OCI-LY7 (cell line): Measurements from ENCODE around the gene BTBD18. TPM values are rescaled to one million over a fixed set of nuclear protein-coding genes. Genes with fewer than 3 reads are reported as not detected.

Experiments used
- BruUV-seq: library from RNA; stranded (reverse); fragments of 400-500 nt; replicated peaks from 2 replicates; lab custom pipeline; 2021; lab: Mats Ljungman, UMichigan
- CTCF ChIA-PET: fragments of 300-600 bp; sonication (Branson Sonifier 250); formaldehyde crosslinking; loops from one replicate; lab custom pipeline; 2022; ENCODE audit warnings: antibody characterized with exemption; ENCODE audit not compliant: unreplicated experiment; lab: Charles Lee
- POLR2A ChIA-PET: fragments of 300-600 bp; sonication (Branson Sonifier 250); formaldehyde crosslinking; loops from one replicate; lab custom pipeline; 2022; ENCODE audit warnings: antibody characterized with exemption; lab: Charles Lee
- DNase-seq: peaks from one replicate; pipeline ENCODE4 v3.0.0-alpha.2; 2015; ENCODE audit warnings: low spot score
- H2AFZ ChIP-seq: fragments of 200-600 bp; sonication (generic), shearing (Covaris generic); 2 replicates; pipeline ENCODE4 v1.6.1; 2014; ENCODE audit warnings: mild to moderate bottlenecking, antibody characterized with exemption, low read length, moderate library complexity
- H3K27ac ChIP-seq: fragments of 200-600 bp; sonication (generic); 2 replicates; pipeline ENCODE4 v1.5.1; 2014; ENCODE audit warnings: mixed run types, low read depth, mild to moderate bottlenecking, moderate library complexity, low read length, inconsistent platforms; ENCODE audit not compliant: poor library complexity, severe bottlenecking
- H3K36me3 ChIP-seq: fragments of 200-600 bp; sonication (generic); 2 replicates; pipeline ENCODE4 v1.6.1; 2014; ENCODE audit warnings: mild to moderate bottlenecking, antibody characterized with exemption, low read length, moderate library complexity, mixed read lengths; ENCODE audit not compliant: insufficient read depth
- H3K4me1 ChIP-seq: fragments of 200-600 bp; sonication (generic); 2 replicates; pipeline ENCODE4 v1.5.1; 2014; ENCODE audit warnings: mild to moderate bottlenecking, low read length; ENCODE audit not compliant: insufficient read depth, poor library complexity, severe bottlenecking
- H3K4me2 ChIP-seq: fragments of 200-600 bp; sonication (generic); 2 replicates; pipeline ENCODE4 v1.6.1; 2014; ENCODE audit warnings: mild to moderate bottlenecking, low read length
- H3K4me3 ChIP-seq: fragments of 200-600 bp; sonication (generic); 2 replicates; pipeline ENCODE4 v1.5.1; 2014; ENCODE audit warnings: mild to moderate bottlenecking, low read depth, low read length; ENCODE audit not compliant: poor library complexity, severe bottlenecking
- H3K79me2 ChIP-seq: fragments of 200-600 bp; sonication (generic); 2 replicates; pipeline ENCODE4 v1.6.1; 2016; ENCODE audit warnings: low read depth, mild to moderate bottlenecking, low read length, moderate library complexity, mixed read lengths; ENCODE audit not compliant: insufficient read depth
- H3K9me2 ChIP-seq: fragments of 200-600 bp; sonication (generic); 2 replicates; pipeline ENCODE4 v1.6.1; 2016; ENCODE audit warnings: mild to moderate bottlenecking, low read length, mixed read lengths; ENCODE audit not compliant: insufficient read depth
- H3K9me3 ChIP-seq: fragments of 200-600 bp; sonication (generic); 2 replicates; pipeline ENCODE4 v1.6.1; 2014; ENCODE audit warnings: mild to moderate bottlenecking, mixed run types, low read length, mixed read lengths
- H4K20me1 ChIP-seq: fragments of 200-600 bp; sonication (generic); 2 replicates; pipeline ENCODE4 v1.6.1; 2014; ENCODE audit warnings: mild to moderate bottlenecking, antibody characterized with exemption, low read length, moderate library complexity, mixed read lengths; ENCODE audit not compliant: insufficient read depth
- CTCF ChIP-seq: fragments of 200-600 bp; sonication (generic); conservative IDR thresholded peaks from 2 replicates; pipeline ENCODE4 v1.5.1; 2014; ENCODE audit warnings: mild to moderate bottlenecking, antibody characterized with exemption, low read length, moderate library complexity, mixed read lengths
- EZH2phosphoT487 ChIP-seq: fragments of 200-600 bp; sonication (generic); IDR thresholded peaks from 2 replicates; pipeline ENCODE4 v1.6.1; 2018; ENCODE audit warnings: low read depth, borderline replicate concordance, mild to moderate bottlenecking, mixed run types, antibody characterized with exemption, low read length, moderate library complexity, mixed read lengths
- intact Hi-C: fragments of 100-400 bp; cut with micrococcal nuclease; formaldehyde crosslinking; loops from one replicate; pipeline ENCODE4 v1.10.0; 2022; ENCODE audit not compliant: unreplicated experiment
- total RNA-seq, 2 experiments: library from RNA; depleted of rRNA in 1 of 2; stranded (reverse); fragments of >200 nt in 1 of 2; shearing (Covaris generic) in 1 of 2; gene quantifications; 2 replicates each; pipeline ENCODE4 v1.2.3, GENCODE V29; 2014 to 2022

Gene BTBD18
- total RNA-seq, 2 experiments from 2014 or later, result not detected

- CTCF ChIA-PET, result no interaction called here
- Histone ChIP-seq H3K79me2 (no peaks in the 10 kb centered on the region), H3K4me1 (no peaks in the 10 kb centered on the region), H4K20me1 (no peaks in the 10 kb centered on the region), H3K9me2 (no peaks in the 10 kb centered on the region), H3K4me3 (no peak overlapping the region), H2AFZ (no peak overlapping the region), H3K27ac (no peak overlapping the region), H3K9me3 (no peaks in the 10 kb centered on the region), H3K36me3 (no peaks in the 10 kb centered on the region), H3K4me2 (no peak overlapping the region)
- POLR2A ChIA-PET, result interaction anchor here (0.7 to 1.6 kb wide), 6 partner anchors 9 to 99 kb away, joined by 3 to 11 read pairs (median 4); no protein-coding TSS in a partner anchor
- TF ChIP-seq EZH2phosphoT487 (no peak), CTCF (no peak)
- intact Hi-C loops, result no loop called here
- no peak for DNase-seq
- no TSS peak for BruUV-seq
These were observed 12.9 kb upstream of the BTBD18 start for GRCh38 chr11:57764566-57764965.

- Histone ChIP-seq H2AFZ (no peak overlapping the region), H3K4me3 (no peak overlapping the region), H3K79me2 (no peaks in the 10 kb centered on the region), H3K9me3 (no peaks in the 10 kb centered on the region), H3K27ac (no peak overlapping the region), H3K36me3 (no peaks in the 10 kb centered on the region), H4K20me1 (no peaks in the 10 kb centered on the region), H3K4me1 (no peaks in the 10 kb centered on the region), H3K9me2 (no peaks in the 10 kb centered on the region), H3K4me2 (no peak overlapping the region)
- ChIA-PET CTCF (no interaction called here), POLR2A (interaction anchor here (0.6 to 1.6 kb wide), 7 partner anchors 9 to 618 kb away, joined by 3 to 11 read pairs (median 4); no protein-coding TSS in a partner anchor)
- intact Hi-C loops, result no loop called here
- no TSS peak for BruUV-seq
- DNase-seq, result no peak
- TF ChIP-seq EZH2phosphoT487 (no peak), CTCF (no peak)
These were observed 12.4 kb upstream of the BTBD18 start for GRCh38 chr11:57764021-57764420.

GRCh38 chr11:57763568-57763967 lies 11.9 kb upstream of the BTBD18 start:
- TF ChIP-seq CTCF, result no peak
- TF ChIP-seq EZH2phosphoT487, result no peak
- Histone ChIP-seq H3K36me3 (no peaks in the 10 kb centered on the region), H3K27ac (no peak overlapping the region), H2AFZ (no peak overlapping the region), H3K9me3 (no peaks in the 10 kb centered on the region), H3K9me2 (no peaks in the 10 kb centered on the region), H3K79me2 (no peaks in the 10 kb centered on the region), H3K4me2 (no peak overlapping the region), H3K4me1 (no peaks in the 10 kb centered on the region), H4K20me1 (no peaks in the 10 kb centered on the region), H3K4me3 (no peak overlapping the region)
- ChIA-PET POLR2A (interaction anchor here (0.6 to 1.6 kb wide), 5 partner anchors 14 to 618 kb away, joined by 3 to 11 read pairs (median 4); no protein-coding TSS in a partner anchor), CTCF (no interaction called here)
- intact Hi-C loops, result no loop called here
- no TSS peak for BruUV-seq
- DNase-seq, result no peak
